RCC 7860 (cell line): ENCODE results near the gene RCCD1.
"Not testable (repeated sequence)": the region's sequence is repeated elsewhere in the genome, so short reads cannot be mapped to it uniquely, and the experiment has no call there.

Experiments
- DNase-seq: peaks from one replicate; pipeline ENCODE4 v3.0.0-alpha.2; 2015; ENCODE audit warnings: low spot score
- FAIRE-seq: peaks from 2 replicates; lab custom pipeline; 2012; peaks lifted over from hg19 to GRCh38; lab: Jason Lieb, UNC

RCCD1 gene

GRCh38 chr15:90918034-90918788 is 36.5 kb upstream of the RCCD1 start:
- DNase-seq: no peak
- FAIRE-seq: no peak

GRCh38 chr15:90918835-90919234 is 35.8 kb upstream of the RCCD1 start:
- DNase-seq (no peak), FAIRE-seq (no peak)

GRCh38 chr15:90921887-90922286 is 32.8 kb upstream of the RCCD1 start:
- FAIRE-seq (no peak), DNase-seq (no peak)

- DNase-seq, FAIRE-seq: not testable (repeated sequence)
These were observed 31.9 kb upstream of the RCCD1 start for GRCh38 chr15:90922712-90923322.

GRCh38 chr15:90924375-90924774 is 30.3 kb upstream of the RCCD1 start:
- FAIRE-seq (no peak), DNase-seq (no peak)

- FAIRE-seq, DNase-seq: not testable (repeated sequence)
These were observed 27.9 kb upstream of the RCCD1 start for GRCh38 chr15:90926766-90927165.

GRCh38 chr15:90928106-90928505 is 26.6 kb upstream of the RCCD1 start:
- not testable (repeated sequence) for DNase-seq

GRCh38 chr15:90929246-90930019 is 25.3 kb upstream of the RCCD1 start:
- no peak for FAIRE-seq
- no peak for DNase-seq

More at GRCh38 chr15:90928106-90928505, 26.6 kb upstream of the RCCD1 start:
- not testable (repeated sequence) for FAIRE-seq

- DNase-seq: no peak
- no peak for FAIRE-seq
These were observed 23.7 kb upstream of the RCCD1 start for GRCh38 chr15:90930861-90931574.

- DNase-seq: no peak
- FAIRE-seq: no peak
These were observed 23.2 kb upstream of the RCCD1 start for GRCh38 chr15:90931575-90931827.

- FAIRE-seq: no peak
These were observed 22.6 kb upstream of the RCCD1 start, which contains the start of gene HDDC3 for GRCh38 chr15:90931828-90932659. TSS of gene HDDC3 (minus strand) at chr15:90932549. CDS start at chr15:90932540, 9 bp downstream.

GRCh38 chr15:90932660-90932991 is 22.1 kb upstream of the RCCD1 start:
- DNase-seq (no peak), FAIRE-seq (no peak)

More at GRCh38 chr15:90931828-90932659, 22.6 kb upstream of the RCCD1 start, which contains the start of gene HDDC3:
- DNase-seq: peak; percentile 68

GRCh38 chr15:90933301-90933700 is 21.4 kb upstream of the RCCD1 start:
- FAIRE-seq: no peak

GRCh38 chr15:90934256-90934948 is 20.3 kb upstream of the RCCD1 start:
- DNase-seq (peak; percentile 58), FAIRE-seq (no peak)

More at GRCh38 chr15:90933301-90933700, 21.4 kb upstream of the RCCD1 start:
- no peak for DNase-seq

GRCh38 chr15:90934949-90935751 is 19.5 kb upstream of the RCCD1 start, which contains the start of gene UNC45A:
TSS of gene UNC45A (plus strand) at chr15:90935285. CDS start at chr15:90935325, 40 bp downstream.
- no peak for FAIRE-seq
- peak; percentile 58 for DNase-seq

GRCh38 chr15:90936823-90937222 is 17.9 kb upstream of the RCCD1 start:
- DNase-seq (no peak), FAIRE-seq (no peak)

GRCh38 chr15:90938261-90938660 is 16.4 kb upstream of the RCCD1 start:
- DNase-seq (no peak), FAIRE-seq (no peak)

GRCh38 chr15:90939756-90940155 is 14.9 kb upstream of the RCCD1 start:
- DNase-seq: no peak
- no peak for FAIRE-seq

- DNase-seq (no peak), FAIRE-seq (no peak)
These were observed 13.6 kb upstream of the RCCD1 start for GRCh38 chr15:90941038-90941437.
